ENCODE results near the gene PDE6B. TPM values are rescaled to one million over a fixed set of nuclear protein-coding genes. Genes with fewer than 3 reads are reported as not detected.

Gene PDE6B
- total RNA-seq, 4 donors from 2014 or later = 0.32 to 5.6 (median 2.9) TPM

- no peak for DNase-seq (ENCODE audit: low spot score)
- ATAC-seq (ENCODE audit: low FRiP score) = no peak
- TF ChIP-seq CTCF (IDR thresholded peaks at IDR 0.05) = no peak
Observed at GRCh38 chr4:712916-713632, 87.7 kb downstream of the PDE6B start.

- TF ChIP-seq CTCF (IDR thresholded peaks at IDR 0.05) = no peak
- ATAC-seq (ENCODE audit: low FRiP score) = no peak
- DNase-seq (ENCODE audit: low spot score) = no peak
Observed at GRCh38 chr4:714087-714486, 88.7 kb downstream of the PDE6B start.

GRCh38 chr4:717601-718320 lies 92.4 kb downstream of the PDE6B start:
- TF ChIP-seq CTCF (IDR thresholded peaks at IDR 0.05) = no peak
- no peak for ATAC-seq (ENCODE audit: low FRiP score)
- DNase-seq (ENCODE audit: low spot score) = no peak

GRCh38 chr4:718460-718859 lies 93.1 kb downstream of the PDE6B start:
- DNase-seq (ENCODE audit: low spot score) = no peak
- ATAC-seq (ENCODE audit: low FRiP score) = no peak
- no peak for TF ChIP-seq CTCF (IDR thresholded peaks at IDR 0.05)

Other genes with a start within 250 kb of the PDE6B start
- 10 to 100 TPM; 17.0 to 37.0 (median 23.3) TPM for gene ZNF721, start 126.4 kb upstream of the PDE6B start, total RNA-seq
- 10 to 100 TPM; 32.9 to 67.8 (median 51.9) TPM for gene PIGG, start 126.4 kb upstream of the PDE6B start, total RNA-seq
- not detected for gene TMEM271, start 49.3 kb upstream of the PDE6B start, total RNA-seq
- 100 to 1,000 TPM in 2 of 4 donors, 10 to 100 TPM in 2; 54.3 to 147 (median 107) TPM for gene ATP5ME, start 48.7 kb downstream of the PDE6B start, total RNA-seq
- gene MYL5, start 49.0 kb downstream of the PDE6B start, total RNA-seq = 10 to 100 TPM in 1 of 4 donors, 1 to 10 TPM in 3; 8.7 to 19.0 (median 9.4) TPM
- 10 to 100 TPM in 3 of 4 donors, 1 to 10 TPM in 1; 9.4 to 21.1 (median 19.0) TPM for gene SLC49A3, start 63.6 kb downstream of the PDE6B start, total RNA-seq
- 10 to 100 TPM; 31.0 to 67.1 (median 48.8) TPM for gene PCGF3, start 80.3 kb downstream of the PDE6B start, total RNA-seq
- 1 to 10 TPM in 3 of 4 donors, not detected in 1; 1.1 to 2.0 (median 1.9) TPM for gene CPLX1, start 200.6 kb downstream of the PDE6B start, total RNA-seq

Measured in omental fat pad (tissue), 4 donors.